Peyer's patch (tissue), 4 donors: ENCODE results near the gene TNPO3. TPM values are rescaled to one million over a fixed set of nuclear protein-coding genes. Genes with fewer than 3 reads are reported as not detected.

Experiments
- DNase-seq, 3 donors: peaks; one replicate each; pipeline ENCODE4 v3.0.0-alpha.2; 2017 to 2019
- H3K27ac ChIP-seq, 4 donors: fragments of 200-600 bp; sonication (generic); one replicate each; pipeline ENCODE4 v1.5.1; 2016 to 2019
- H3K27me3 ChIP-seq, 2 donors: fragments of 200-600 bp; sonication (generic); one replicate each; pipeline ENCODE4 v1.5.1; 2019
- H3K36me3 ChIP-seq, 3 donors: fragments of 200-600 bp; sonication (generic); one replicate each; pipeline ENCODE4 v1.5.1; 2016 to 2019
- H3K4me1 ChIP-seq, 4 donors: fragments of 200-600 bp; sonication (generic); one replicate each; pipeline ENCODE4 v1.5.1; 2016 to 2019
- H3K4me3 ChIP-seq, 4 donors: fragments of 200-600 bp; sonication (generic); 1 replicate in 3 of 4; 2 replicates in 1 of 4; pipeline ENCODE4 v1.5.1; 2016 to 2019; ENCODE audit warnings: mild to moderate bottlenecking in 1 of 4
- H3K9me3 ChIP-seq, 4 donors: fragments of 200-600 bp; sonication (generic); one replicate each; pipeline ENCODE4 v1.5.1; 2016 to 2019; ENCODE audit warnings: mild to moderate bottlenecking in 1 of 4
- POLR2A ChIP-seq, 2 donors: fragments of 450-650 bp; IDR thresholded peaks; one replicate each; pipeline ENCODE4 v1.5.1; 2017; ENCODE audit warnings: antibody characterized with exemption in 2 of 2, mild to moderate bottlenecking in 2 of 2, moderate library complexity in 2 of 2
- total RNA-seq, 4 donors: library from RNA; depleted of rRNA; stranded (reverse); fragments of >200 nt; gene quantifications; one replicate each; pipeline ENCODE4 v1.1.0, GENCODE V29; 2016
- TF ChIP-seq, protein P1 (sequence below), 6 experiments: fragments of 450-650 bp in 4 of 6; fragments of 200-600 bp in 2 of 6; sonication (generic) in 1 of 6; IDR thresholded peaks; one replicate each; pipeline ENCODE4 v1.5.1; 2017 to 2019; ENCODE audit warnings: antibody characterized with exemption in 6 of 6, mild to moderate bottlenecking in 3 of 6, moderate library complexity in 1 of 6

The TNPO3 gene
- total RNA-seq, 4 donors from 2014 or later: 25.2 to 55.3 (median 42.1) TPM

DNA sequence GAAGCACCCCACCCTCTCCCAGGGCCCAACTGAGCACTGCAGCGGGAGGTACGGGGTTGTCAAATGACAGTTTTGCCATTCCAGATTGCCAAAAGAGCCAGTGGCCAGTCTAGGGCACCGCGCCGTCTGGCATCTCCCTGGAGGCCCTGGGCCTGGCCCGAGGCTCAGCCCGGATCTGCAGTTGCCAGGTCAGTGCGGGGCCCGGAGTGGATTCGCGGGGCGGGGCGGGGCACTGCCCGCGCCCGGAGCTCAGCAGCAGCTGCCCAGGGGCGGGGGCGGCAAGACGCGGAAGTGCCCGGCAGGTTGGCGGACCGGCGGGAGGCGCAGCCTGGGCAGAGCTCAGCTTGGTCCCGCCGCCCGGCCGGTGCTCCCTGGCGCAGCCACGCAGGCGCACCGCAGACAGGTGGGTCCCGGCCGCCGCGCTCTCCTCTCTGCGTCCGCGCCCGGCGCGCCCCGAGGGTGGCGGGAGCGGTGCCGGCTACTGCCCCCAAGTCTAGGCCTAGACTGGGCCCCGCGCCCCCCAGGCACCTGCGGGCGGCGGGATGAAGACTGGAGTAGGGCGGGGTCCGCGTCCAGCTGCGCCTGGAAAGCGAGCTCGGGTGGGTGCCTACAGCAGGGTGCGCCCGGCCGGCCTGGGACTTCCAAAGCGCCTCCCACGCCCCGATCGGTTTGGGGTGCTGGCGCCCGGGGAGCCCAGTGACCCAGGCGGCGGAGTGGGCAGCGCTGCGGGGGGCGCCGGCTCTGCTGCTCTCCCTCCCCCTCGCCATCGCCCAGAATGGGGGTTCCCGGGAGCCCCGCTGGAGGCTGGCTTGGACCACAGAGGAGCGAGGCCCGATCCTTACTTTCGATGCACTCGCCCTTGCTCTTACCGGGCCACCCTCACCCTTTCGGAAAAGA is 117.0 kb downstream of the TNPO3 start, which contains the start of gene IRF5:
Gene IRF5, plus strand, starts transcription at position 281 of the 897 bp plus-strand sequence. CDS start 4,155 bp downstream, outside the sequence.
- Histone ChIP-seq H3K27me3 (no peaks in the 10 kb centered on the region), H3K4me3 (peak within 1 kb of the TSS; percentile 72 to 90 (median 80)), H3K27ac (peak within 1 kb of the TSS; percentile 43 to 95 (median 82)), H3K36me3 (no peaks in the 10 kb centered on the region), H3K9me3 (no peaks in the 10 kb centered on the region), H3K4me1 (peaks cover 0 to 27% (median 19%) of the 10 kb centered on the region in 4 donors)
- DNase-seq: peak; percentile 66 to 88 (median 81)
- peak; percentile 40 to 59 for TF ChIP-seq POLR2A (IDR thresholded peaks at IDR 0.05)
- TF ChIP-seq, protein P1, sequence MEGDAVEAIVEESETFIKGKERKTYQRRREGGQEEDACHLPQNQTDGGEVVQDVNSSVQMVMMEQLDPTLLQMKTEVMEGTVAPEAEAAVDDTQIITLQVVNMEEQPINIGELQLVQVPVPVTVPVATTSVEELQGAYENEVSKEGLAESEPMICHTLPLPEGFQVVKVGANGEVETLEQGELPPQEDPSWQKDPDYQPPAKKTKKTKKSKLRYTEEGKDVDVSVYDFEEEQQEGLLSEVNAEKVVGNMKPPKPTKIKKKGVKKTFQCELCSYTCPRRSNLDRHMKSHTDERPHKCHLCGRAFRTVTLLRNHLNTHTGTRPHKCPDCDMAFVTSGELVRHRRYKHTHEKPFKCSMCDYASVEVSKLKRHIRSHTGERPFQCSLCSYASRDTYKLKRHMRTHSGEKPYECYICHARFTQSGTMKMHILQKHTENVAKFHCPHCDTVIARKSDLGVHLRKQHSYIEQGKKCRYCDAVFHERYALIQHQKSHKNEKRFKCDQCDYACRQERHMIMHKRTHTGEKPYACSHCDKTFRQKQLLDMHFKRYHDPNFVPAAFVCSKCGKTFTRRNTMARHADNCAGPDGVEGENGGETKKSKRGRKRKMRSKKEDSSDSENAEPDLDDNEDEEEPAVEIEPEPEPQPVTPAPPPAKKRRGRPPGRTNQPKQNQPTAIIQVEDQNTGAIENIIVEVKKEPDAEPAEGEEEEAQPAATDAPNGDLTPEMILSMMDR (IDR thresholded peaks at IDR 0.05): peak in 1 of 6 experiments; percentile 8

DNA sequence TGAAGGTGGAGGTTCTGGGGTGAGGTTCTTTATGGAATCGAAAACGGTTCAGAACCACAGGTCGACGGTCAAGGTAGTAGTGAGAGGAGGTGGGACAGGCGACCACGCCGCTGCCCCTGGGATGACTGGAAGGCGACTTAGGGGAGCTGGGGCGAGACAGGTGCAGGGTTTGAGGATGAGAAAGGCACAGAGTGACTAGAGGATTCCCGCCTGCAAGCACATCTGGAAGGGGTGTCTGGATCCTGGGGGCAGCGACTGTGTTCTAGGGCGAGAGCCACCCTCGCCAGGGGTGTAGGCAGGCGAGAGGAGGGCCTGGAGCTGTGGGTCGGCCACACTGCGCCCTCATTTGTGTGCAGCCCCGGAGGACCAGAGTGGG is 117.7 kb downstream of the TNPO3 start:
- Histone ChIP-seq H3K27me3 (no peaks in the 10 kb centered on the region), H3K4me3 (peak overlapping the region; percentile 72 to 90 (median 80)), H3K27ac (peak overlapping the region; percentile 43 to 95 (median 82)), H3K4me1 (peaks cover 0 to 28% (median 21%) of the 10 kb centered on the region in 4 donors), H3K36me3 (no peaks in the 10 kb centered on the region), H3K9me3 (no peaks in the 10 kb centered on the region)
- DNase-seq: no peak
- TF ChIP-seq, protein P1 (IDR thresholded peaks at IDR 0.05): no peak
- TF ChIP-seq POLR2A (IDR thresholded peaks at IDR 0.05): no peak

DNA sequence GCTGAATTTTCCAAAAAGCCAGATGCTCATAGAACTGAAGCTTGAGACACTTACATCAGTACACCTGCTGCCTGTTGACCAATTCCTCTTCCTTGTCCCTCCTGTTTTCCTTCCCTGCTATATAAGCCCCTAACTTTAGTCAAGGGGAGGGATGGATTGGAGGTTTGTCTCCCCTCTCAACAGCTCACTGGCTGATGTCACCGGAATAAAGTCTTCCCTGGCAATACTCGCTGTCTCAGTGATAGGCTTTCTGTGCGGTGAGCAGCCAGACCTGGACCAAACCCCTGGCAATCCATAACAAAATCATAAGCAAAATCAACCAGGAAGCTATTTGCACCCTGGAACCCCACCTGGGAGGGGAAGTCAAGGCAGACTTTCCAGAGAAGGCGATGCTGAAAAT is 118.1 kb downstream of the TNPO3 start:
- H3K27me3 ChIP-seq: no peaks in the 10 kb centered on the region

DNA sequence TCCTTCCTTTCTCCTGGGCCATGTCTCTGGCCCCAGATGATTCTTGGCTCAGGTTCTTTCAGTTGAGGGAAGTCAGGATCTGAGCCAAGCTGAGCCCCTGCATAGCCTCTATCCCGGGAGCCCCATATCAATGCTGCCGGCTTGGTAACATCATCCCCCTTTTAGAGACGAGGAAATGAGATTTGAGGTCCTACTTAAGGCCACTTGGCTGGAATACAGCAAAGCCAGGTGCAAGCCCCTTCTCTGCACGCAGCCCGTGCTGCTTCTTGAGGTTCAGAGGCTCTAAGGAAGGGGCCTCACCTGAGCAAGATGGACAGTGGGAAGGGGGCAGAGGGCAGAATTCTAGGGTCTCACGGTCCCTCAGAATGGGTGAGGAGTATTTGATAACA is 119.6 kb downstream of the TNPO3 start:
- Histone ChIP-seq H3K36me3 (no peaks in the 10 kb centered on the region), H3K4me1 (peaks cover 0 to 27% (median 19%) of the 10 kb centered on the region in 4 donors), H3K4me3 (no peak overlapping the region), H3K9me3 (no peaks in the 10 kb centered on the region), H3K27me3 (no peaks in the 10 kb centered on the region), H3K27ac (peak overlapping the region in 2 of 4 donors; percentile 41 to 57)
- no peak for DNase-seq
- TF ChIP-seq, protein P1 (IDR thresholded peaks at IDR 0.05): no peak
- TF ChIP-seq POLR2A (IDR thresholded peaks at IDR 0.05): no peak

More for the DNA sequence above, 118.1 kb downstream of the TNPO3 start:
- no peak for TF ChIP-seq POLR2A (IDR thresholded peaks at IDR 0.05)
- TF ChIP-seq, protein P1 (IDR thresholded peaks at IDR 0.05): no peak
- Histone ChIP-seq H3K36me3 (no peaks in the 10 kb centered on the region), H3K9me3 (no peaks in the 10 kb centered on the region), H3K4me1 (peaks cover 0 to 27% (median 19%) of the 10 kb centered on the region in 4 donors), H3K4me3 (no peak overlapping the region), H3K27ac (peak overlapping the region in 2 of 4 donors; percentile 80 to 95)
- DNase-seq: peak in 1 of 3 donors; percentile 23

DNA sequence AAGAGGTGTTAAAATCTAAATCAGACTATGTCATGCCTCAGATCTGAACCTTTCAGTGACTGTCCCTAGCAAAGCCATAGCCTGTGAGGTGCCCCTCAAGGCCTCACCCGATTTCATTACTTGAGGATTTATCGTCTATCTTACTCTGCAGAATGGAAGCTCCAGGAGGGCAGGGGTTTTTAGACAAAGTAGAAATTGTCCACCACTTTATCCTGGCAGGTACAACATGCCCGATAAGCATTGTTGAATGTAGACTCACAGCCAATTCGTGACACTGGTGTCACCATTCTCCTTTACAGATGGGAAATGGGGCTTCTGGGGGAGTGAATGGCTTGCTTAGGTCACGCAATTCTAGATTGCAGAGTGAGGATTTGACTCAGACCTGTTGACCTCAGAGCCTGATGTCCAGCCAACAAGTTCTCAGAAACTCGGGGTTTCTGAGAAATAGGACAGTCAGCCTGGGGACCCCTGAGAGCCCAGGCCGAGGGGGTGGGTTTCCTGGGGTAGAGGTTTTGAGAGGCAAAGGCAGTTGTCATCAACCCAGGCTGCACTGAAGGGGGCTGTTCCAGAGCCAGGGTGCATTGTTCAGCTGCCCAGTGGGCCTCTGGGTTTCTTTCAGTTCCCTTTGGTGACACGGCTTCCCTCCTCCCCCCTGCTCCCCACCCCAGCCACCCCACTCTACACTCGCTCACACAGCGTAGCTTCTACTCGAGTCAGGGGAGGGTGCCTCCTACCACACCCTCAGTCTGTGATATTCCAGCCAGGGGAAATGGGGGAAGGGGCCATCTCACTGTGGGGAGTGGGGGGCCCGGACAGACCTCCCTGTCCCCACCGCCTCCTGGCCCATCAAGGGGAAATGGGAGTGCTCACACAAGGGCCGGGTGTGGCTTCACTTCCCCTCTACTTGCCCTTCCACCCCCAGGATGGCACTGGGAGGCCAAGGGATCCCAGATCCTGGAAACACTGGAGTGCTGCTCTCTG is 120.3 kb downstream of the TNPO3 start:
- Histone ChIP-seq H3K36me3 (no peaks in the 10 kb centered on the region), H3K27ac (peak overlapping the region; percentile 10 to 57 (median 36)), H3K27me3 (no peaks in the 10 kb centered on the region), H3K4me3 (no peak overlapping the region), H3K9me3 (no peaks in the 10 kb centered on the region), H3K4me1 (peaks cover 0 to 26% (median 19%) of the 10 kb centered on the region in 4 donors)
- no peak for TF ChIP-seq POLR2A (IDR thresholded peaks at IDR 0.05)
- TF ChIP-seq, protein P1 (IDR thresholded peaks at IDR 0.05): no peak
- peak in 2 of 3 donors; percentile 63 to 66 for DNase-seq
